ENCODE data around the gene UBE2E1.

DNA sequence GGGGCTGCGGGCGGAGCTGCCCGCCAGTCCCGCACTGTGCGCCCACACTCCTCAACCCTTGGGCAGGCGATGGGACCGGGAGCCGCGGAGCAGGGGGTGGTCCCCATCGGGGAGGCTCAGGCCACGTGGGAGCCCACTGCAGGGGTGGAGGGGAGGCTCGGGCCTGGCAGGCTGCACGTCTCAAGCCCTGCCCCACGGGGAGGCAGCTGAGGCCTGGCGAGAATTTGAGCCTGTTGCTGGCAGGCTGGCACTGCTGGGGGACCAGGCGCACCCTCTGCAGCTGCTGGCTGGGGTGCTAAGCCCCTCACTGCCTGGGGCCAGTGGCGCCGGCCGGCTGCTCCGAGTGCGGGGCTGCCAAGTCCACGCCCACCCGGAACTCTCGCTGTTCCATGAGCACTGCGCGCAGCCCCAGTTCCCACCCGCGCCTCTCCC lies 76.7 kb downstream of the UBE2E1 start:
- TF ChIP-seq, protein P1, sequence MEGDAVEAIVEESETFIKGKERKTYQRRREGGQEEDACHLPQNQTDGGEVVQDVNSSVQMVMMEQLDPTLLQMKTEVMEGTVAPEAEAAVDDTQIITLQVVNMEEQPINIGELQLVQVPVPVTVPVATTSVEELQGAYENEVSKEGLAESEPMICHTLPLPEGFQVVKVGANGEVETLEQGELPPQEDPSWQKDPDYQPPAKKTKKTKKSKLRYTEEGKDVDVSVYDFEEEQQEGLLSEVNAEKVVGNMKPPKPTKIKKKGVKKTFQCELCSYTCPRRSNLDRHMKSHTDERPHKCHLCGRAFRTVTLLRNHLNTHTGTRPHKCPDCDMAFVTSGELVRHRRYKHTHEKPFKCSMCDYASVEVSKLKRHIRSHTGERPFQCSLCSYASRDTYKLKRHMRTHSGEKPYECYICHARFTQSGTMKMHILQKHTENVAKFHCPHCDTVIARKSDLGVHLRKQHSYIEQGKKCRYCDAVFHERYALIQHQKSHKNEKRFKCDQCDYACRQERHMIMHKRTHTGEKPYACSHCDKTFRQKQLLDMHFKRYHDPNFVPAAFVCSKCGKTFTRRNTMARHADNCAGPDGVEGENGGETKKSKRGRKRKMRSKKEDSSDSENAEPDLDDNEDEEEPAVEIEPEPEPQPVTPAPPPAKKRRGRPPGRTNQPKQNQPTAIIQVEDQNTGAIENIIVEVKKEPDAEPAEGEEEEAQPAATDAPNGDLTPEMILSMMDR (conservative IDR thresholded peaks at IDR 0.05; ENCODE audit: low read length), result no peak
- no peak for TF ChIP-seq EZH2phosphoT487 (IDR thresholded peaks at IDR 0.05; ENCODE audit: borderline replicate concordance)
